ENCODE data around the gene MGAT3. TPM values are rescaled to one million over a fixed set of nuclear protein-coding genes. Genes with fewer than 3 reads are reported as not detected.
A peak's percentile ranks its signal among the peaks of the same experiment; 100 is the strongest.

The MGAT3 gene
- total RNA-seq, 6 donors from 2014 or later: 5.2 to 45.0 (median 26.0) TPM

- no peaks in the 10 kb centered on the region for H3K36me3 ChIP-seq
- WGBS, 2 donors: 40 to 45% methylated on average over 13 of the region's 13 CpGs
- H3K4me1 ChIP-seq: peaks cover 13 to 26% (median 20%) of the 10 kb centered on the region in 4 donors
- ATAC-seq (ENCODE audit: low FRiP score in 2 of 2): peak; percentile 83 to 84
- H3K27ac ChIP-seq: peak overlapping the region in 3 of 4 donors; percentile 37 to 58 (median 58)
- no peak overlapping the region for H3K4me3 ChIP-seq
- no peaks in the 10 kb centered on the region for H3K9me3 ChIP-seq
- peak in 1 of 2 donors; percentile 78 for DNase-seq
- no peaks in the 10 kb centered on the region for H3K27me3 ChIP-seq
- TF ChIP-seq CTCF (IDR thresholded peaks at IDR 0.05) (peak; percentile 67 to 81 (median 73)), POLR2AphosphoS5 (IDR thresholded peaks at IDR 0.05) (no peak)
Measured at GRCh38 chr22:39496131-39496838, 39.5 kb downstream of the MGAT3 start.

- TF ChIP-seq EP300 (IDR thresholded peaks at IDR 0.05) (no peak), CTCF (IDR thresholded peaks at IDR 0.05) (no peak), POLR2A (IDR thresholded peaks at IDR 0.05) (no peak), POLR2AphosphoS5 (IDR thresholded peaks at IDR 0.05) (no peak)
- DNase-seq: no peak
- H3K36me3 ChIP-seq: no peaks in the 10 kb centered on the region
- peak overlapping the region in 1 of 4 donors; percentile 19 for H3K27ac ChIP-seq
- no peaks in the 10 kb centered on the region for H3K27me3 ChIP-seq
- 86% methylated on average over 8 of the region's 8 CpGs for WGBS, 2 donors
- peaks cover 20 to 31% (median 27%) of the 10 kb centered on the region in 4 donors for H3K4me1 ChIP-seq
- ATAC-seq (ENCODE audit: low FRiP score in 2 of 2): no peak
- no peaks in the 10 kb centered on the region for H3K9me3 ChIP-seq
- no peak overlapping the region for H3K4me3 ChIP-seq
Measured at GRCh38 chr22:39497429-39497828, 40.6 kb downstream of the MGAT3 start.

- Histone ChIP-seq H3K4me3 (no peak overlapping the region), H3K36me3 (no peaks in the 10 kb centered on the region), H3K4me1 (peaks cover 25 to 36% (median 32%) of the 10 kb centered on the region in 4 donors), H3K9me3 (no peaks in the 10 kb centered on the region), H3K27me3 (no peaks in the 10 kb centered on the region), H3K27ac (peak overlapping the region in 2 of 4 donors; percentile 19 to 37)
- TF ChIP-seq CTCF (IDR thresholded peaks at IDR 0.05) (no peak), EP300 (IDR thresholded peaks at IDR 0.05) (no peak), POLR2A (IDR thresholded peaks at IDR 0.05) (no peak), POLR2AphosphoS5 (IDR thresholded peaks at IDR 0.05) (no peak)
- DNase-seq: no peak
- ATAC-seq (ENCODE audit: low FRiP score in 2 of 2): no peak
- 52 to 78% methylated on average over 2 of the region's 2 CpGs for WGBS, 2 donors
Measured at GRCh38 chr22:39498368-39498767, 41.6 kb downstream of the MGAT3 start.

DNA sequence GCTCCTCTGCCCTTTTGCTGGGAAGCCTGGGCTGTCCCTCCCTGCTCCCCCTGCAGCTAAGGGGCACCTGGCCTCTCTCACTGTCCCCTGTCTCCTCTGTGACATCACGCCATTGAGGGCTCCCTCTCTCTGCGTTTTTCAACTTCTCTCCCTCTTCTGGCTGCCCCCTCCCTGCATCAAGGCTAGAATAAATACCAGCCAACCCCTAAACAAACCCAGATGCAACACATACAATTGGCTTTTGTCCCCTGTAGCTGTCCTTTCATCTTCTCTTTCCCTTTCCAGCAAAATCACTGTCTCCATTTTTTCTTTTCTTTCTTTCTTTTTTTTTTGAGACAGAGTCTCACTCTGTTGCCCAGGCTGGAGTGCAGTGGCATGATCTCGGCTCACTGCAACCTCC is 42.0 kb downstream of the MGAT3 start:
- TF ChIP-seq CTCF (IDR thresholded peaks at IDR 0.05) (no peak), EP300 (IDR thresholded peaks at IDR 0.05) (no peak), POLR2A (IDR thresholded peaks at IDR 0.05) (no peak)
- no peaks in the 10 kb centered on the region for H3K36me3 ChIP-seq
- H3K4me3 ChIP-seq: no peak overlapping the region
- H3K27ac ChIP-seq: peak overlapping the region in 1 of 4 donors; percentile 37
- DNase-seq: no peak
- H3K9me3 ChIP-seq: no peaks in the 10 kb centered on the region
- WGBS, 2 donors: 58 to 63% methylated on average over 3 of the region's 3 CpGs
- peaks cover 30 to 38% (median 36%) of the 10 kb centered on the region in 4 donors for H3K4me1 ChIP-seq
- ATAC-seq (ENCODE audit: low FRiP score in 2 of 2): no peak
- no peaks in the 10 kb centered on the region for H3K27me3 ChIP-seq

DNA sequence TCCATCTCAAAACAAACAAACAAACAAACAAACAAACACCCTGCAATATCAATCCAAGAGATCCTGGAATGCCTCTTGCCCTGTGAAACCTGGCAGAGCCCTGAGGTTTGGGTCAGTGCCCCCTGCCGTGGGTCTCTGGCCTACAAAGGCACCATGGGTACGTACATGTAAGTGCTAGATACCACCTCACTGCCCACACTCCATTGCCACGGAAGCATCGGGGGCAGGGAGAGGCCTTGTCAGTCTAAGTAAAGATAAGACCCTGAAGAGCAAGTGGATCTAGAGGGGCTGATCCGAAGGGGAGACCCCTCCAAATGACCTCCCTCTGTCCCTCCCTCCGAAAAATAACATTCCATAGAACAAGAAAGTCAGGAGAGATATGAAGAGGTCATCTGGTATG is 43.3 kb downstream of the MGAT3 start:
- DNase-seq (no peak), ATAC-seq (ENCODE audit: low FRiP score in 2 of 2) (no peak)
- Histone ChIP-seq H3K4me3 (no peak overlapping the region), H3K4me1 (peaks cover 35 to 40% (median 38%) of the 10 kb centered on the region in 4 donors), H3K27ac (peak overlapping the region in 1 of 4 donors; percentile 89), H3K27me3 (no peaks in the 10 kb centered on the region), H3K36me3 (peaks cover 8 to 12% (median 10%) of the 10 kb centered on the region in 4 donors), H3K9me3 (no peaks in the 10 kb centered on the region)
- WGBS, 2 donors: 91 to 95% methylated on average over 6 of the region's 6 CpGs
- TF ChIP-seq CTCF (IDR thresholded peaks at IDR 0.05) (no peak), POLR2AphosphoS5 (IDR thresholded peaks at IDR 0.05) (no peak), POLR2A (IDR thresholded peaks at IDR 0.05) (no peak), EP300 (IDR thresholded peaks at IDR 0.05) (no peak)

Data from upper lobe of left lung (tissue), 6 donors.